Panc1 (cell line): Measurements from ENCODE around the gene RRP12.

Experiments used
- TF ChIP-seq, protein P1 (sequence below): fragments of 450-650 bp; IDR thresholded peaks from 2 replicates; pipeline ENCODE4 v1.5.1; 2017; ENCODE audit warnings: mild to moderate bottlenecking
- TF ChIP-seq, protein P2 (sequence below), 2 experiments: IDR thresholded peaks; 2 replicates each; pipeline ENCODE4 v1.6.1; 2011 to 2012; ENCODE audit warnings: low read depth in 2 of 2, control low read depth in 1 of 2, low read length in 1 of 2, mild to moderate bottlenecking in 1 of 2, moderate library complexity in 1 of 2; ENCODE audit not compliant: insufficient read depth in 1 of 2

DNA sequence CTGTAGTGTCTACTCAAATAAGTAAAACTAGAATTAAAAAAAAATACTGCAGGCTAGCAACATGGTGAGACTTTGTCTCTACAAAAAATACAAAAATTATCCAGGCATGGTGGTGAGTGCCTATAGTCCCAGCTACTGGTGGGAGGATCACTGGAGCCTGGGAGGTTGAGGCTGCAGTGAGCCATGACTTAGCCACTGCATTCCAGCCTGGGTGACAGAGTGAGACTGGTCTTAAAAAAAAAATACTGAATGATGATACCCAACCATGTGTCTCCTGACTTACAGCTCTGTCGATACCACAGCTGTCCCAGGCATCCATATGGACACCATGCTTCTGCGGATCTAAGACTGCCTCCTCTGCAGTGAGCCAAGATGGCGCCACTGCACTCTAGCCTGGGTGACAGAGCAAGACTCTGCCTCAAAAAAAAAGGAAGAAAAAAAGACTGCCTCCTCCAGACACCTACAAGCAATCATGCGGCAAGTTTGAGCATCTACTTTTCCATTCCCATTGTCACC is 90.0 kb downstream of the RRP12 start:
- TF ChIP-seq, protein P1, sequence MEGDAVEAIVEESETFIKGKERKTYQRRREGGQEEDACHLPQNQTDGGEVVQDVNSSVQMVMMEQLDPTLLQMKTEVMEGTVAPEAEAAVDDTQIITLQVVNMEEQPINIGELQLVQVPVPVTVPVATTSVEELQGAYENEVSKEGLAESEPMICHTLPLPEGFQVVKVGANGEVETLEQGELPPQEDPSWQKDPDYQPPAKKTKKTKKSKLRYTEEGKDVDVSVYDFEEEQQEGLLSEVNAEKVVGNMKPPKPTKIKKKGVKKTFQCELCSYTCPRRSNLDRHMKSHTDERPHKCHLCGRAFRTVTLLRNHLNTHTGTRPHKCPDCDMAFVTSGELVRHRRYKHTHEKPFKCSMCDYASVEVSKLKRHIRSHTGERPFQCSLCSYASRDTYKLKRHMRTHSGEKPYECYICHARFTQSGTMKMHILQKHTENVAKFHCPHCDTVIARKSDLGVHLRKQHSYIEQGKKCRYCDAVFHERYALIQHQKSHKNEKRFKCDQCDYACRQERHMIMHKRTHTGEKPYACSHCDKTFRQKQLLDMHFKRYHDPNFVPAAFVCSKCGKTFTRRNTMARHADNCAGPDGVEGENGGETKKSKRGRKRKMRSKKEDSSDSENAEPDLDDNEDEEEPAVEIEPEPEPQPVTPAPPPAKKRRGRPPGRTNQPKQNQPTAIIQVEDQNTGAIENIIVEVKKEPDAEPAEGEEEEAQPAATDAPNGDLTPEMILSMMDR: no peak
- TF ChIP-seq, protein P2, sequence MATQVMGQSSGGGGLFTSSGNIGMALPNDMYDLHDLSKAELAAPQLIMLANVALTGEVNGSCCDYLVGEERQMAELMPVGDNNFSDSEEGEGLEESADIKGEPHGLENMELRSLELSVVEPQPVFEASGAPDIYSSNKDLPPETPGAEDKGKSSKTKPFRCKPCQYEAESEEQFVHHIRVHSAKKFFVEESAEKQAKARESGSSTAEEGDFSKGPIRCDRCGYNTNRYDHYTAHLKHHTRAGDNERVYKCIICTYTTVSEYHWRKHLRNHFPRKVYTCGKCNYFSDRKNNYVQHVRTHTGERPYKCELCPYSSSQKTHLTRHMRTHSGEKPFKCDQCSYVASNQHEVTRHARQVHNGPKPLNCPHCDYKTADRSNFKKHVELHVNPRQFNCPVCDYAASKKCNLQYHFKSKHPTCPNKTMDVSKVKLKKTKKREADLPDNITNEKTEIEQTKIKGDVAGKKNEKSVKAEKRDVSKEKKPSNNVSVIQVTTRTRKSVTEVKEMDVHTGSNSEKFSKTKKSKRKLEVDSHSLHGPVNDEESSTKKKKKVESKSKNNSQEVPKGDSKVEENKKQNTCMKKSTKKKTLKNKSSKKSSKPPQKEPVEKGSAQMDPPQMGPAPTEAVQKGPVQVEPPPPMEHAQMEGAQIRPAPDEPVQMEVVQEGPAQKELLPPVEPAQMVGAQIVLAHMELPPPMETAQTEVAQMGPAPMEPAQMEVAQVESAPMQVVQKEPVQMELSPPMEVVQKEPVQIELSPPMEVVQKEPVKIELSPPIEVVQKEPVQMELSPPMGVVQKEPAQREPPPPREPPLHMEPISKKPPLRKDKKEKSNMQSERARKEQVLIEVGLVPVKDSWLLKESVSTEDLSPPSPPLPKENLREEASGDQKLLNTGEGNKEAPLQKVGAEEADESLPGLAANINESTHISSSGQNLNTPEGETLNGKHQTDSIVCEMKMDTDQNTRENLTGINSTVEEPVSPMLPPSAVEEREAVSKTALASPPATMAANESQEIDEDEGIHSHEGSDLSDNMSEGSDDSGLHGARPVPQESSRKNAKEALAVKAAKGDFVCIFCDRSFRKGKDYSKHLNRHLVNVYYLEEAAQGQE (IDR thresholded peaks at IDR 0.05; ENCODE audit: insufficient read depth in 1 of 2, low read depth in 2 of 2, low read length in 1 of 2): no peak
